H1 (cell line): Measurements from ENCODE around the gene KLF13. TPM values are rescaled to one million over a fixed set of nuclear protein-coding genes. Genes with fewer than 3 reads are reported as not detected.

ENCODE experiments used
- CTCF ChIA-PET: fragments of 300-600 bp; sonication (Branson Sonifier 250); formaldehyde crosslinking; loops from one replicate; lab custom pipeline; 2021; ENCODE audit not compliant: partially characterized antibody; lab: Charles Lee
- POLR2A ChIA-PET: fragments of 300-600 bp; sonication (Branson Sonifier 250); formaldehyde crosslinking; loops from one replicate; lab custom pipeline; 2021; ENCODE audit warnings: inconsistent platforms; ENCODE audit not compliant: partially characterized antibody; lab: Charles Lee
- DNase-seq, 2 experiments: peaks; one replicate each; pipeline versions ENCODE4 v3.0.0 to v3.0.0-alpha.2; 2010 to 2022; ENCODE audit warnings: low spot score in 2 of 2, low read depth in 1 of 2, mixed read lengths in 1 of 2
- FAIRE-seq: peaks from 2 replicates; lab custom pipeline; 2011; peaks lifted over from hg19 to GRCh38; lab: Jason Lieb, UNC
- H2AFZ ChIP-seq: 2 replicates; pipeline ENCODE4 v1.8.1; 2012; ENCODE audit warnings: low read length, inconsistent platforms
- H2AK5ac ChIP-seq: 2 replicates; pipeline ENCODE4 v1.6.1; 2013; ENCODE audit warnings: low read depth, low read length
- H2BK120ac ChIP-seq: replicated peaks from 2 replicates; pipeline ENCODE3; 2013; ENCODE audit warnings: low read depth, low read length, inconsistent platforms
- H2BK12ac ChIP-seq: 2 replicates; pipeline ENCODE4 v1.6.1; 2013; ENCODE audit warnings: low read depth, low read length
- H2BK15ac ChIP-seq: 2 replicates; pipeline ENCODE4 v1.6.1; 2013; ENCODE audit warnings: low read length
- H2BK20ac ChIP-seq: 2 replicates; pipeline ENCODE4 v1.6.1; 2013; ENCODE audit warnings: low read length
- H2BK5ac ChIP-seq: 2 replicates; pipeline ENCODE4 v1.6.1; 2013; ENCODE audit warnings: low read depth, low read length
- H3K14ac ChIP-seq: 2 replicates; pipeline ENCODE4 v1.6.1; 2013; ENCODE audit warnings: inconsistent platforms; ENCODE audit not compliant: insufficient read length
- H3K18ac ChIP-seq: 2 replicates; pipeline ENCODE4 v1.6.1; 2013; ENCODE audit warnings: low read length; ENCODE audit errors: extremely low read depth
- H3K23ac ChIP-seq: 2 replicates; pipeline ENCODE4 v1.6.1; 2013; ENCODE audit warnings: inconsistent platforms; ENCODE audit not compliant: insufficient read length
- H3K23me2 ChIP-seq: 2 replicates; pipeline ENCODE4 v1.6.1; 2013; ENCODE audit warnings: low read depth, low read length
- H3K27ac ChIP-seq: 2 replicates; pipeline ENCODE4 v1.6.1; 2011; ENCODE audit warnings: low read depth, low read length, inconsistent platforms
- H3K27me3 ChIP-seq, 4 experiments: replicated peaks in 1 of 4; 1 replicate in 1 of 4; 2 replicates in 3 of 4; pipeline versions ENCODE4 v1.6.1 to v1.8.1; 2011 to 2013; ENCODE audit warnings: low read length in 3 of 4, mild to moderate bottlenecking in 3 of 4, inconsistent platforms in 2 of 4, mixed read lengths in 2 of 4, moderate library complexity in 1 of 4; ENCODE audit not compliant: control insufficient read depth in 3 of 4, insufficient read depth in 3 of 4; ENCODE audit errors: extremely low read depth in 1 of 4
- H3K36me3 ChIP-seq, 4 experiments: 2 replicates each; pipeline versions ENCODE4 v1.6.1 to v1.8.1; 2011 to 2013; ENCODE audit warnings: mild to moderate bottlenecking in 4 of 4, low read length in 3 of 4, moderate library complexity in 2 of 4, control low read depth in 1 of 4, inconsistent platforms in 1 of 4; ENCODE audit not compliant: insufficient read depth in 4 of 4, control insufficient read depth in 2 of 4
- H3K4ac ChIP-seq: replicated peaks from 2 replicates; pipeline ENCODE3; 2013; ENCODE audit warnings: low read length, low read depth, mixed read lengths, inconsistent platforms; ENCODE audit not compliant: insufficient read length
- H3K4me1 ChIP-seq, 4 experiments: replicated peaks in 1 of 4; 1 replicate in 1 of 4; 2 replicates in 3 of 4; pipeline versions ENCODE4 v1.6.1 to v1.8.1; 2011 to 2013; ENCODE audit warnings: low read length in 3 of 4, inconsistent platforms in 2 of 4, mixed read lengths in 1 of 4; ENCODE audit not compliant: insufficient read depth in 4 of 4, control insufficient read depth in 3 of 4
- H3K4me2 ChIP-seq, 2 experiments: 2 replicates each; pipeline versions ENCODE4 v1.6.1 to v1.8.1; 2011 to 2013; ENCODE audit warnings: low read depth in 2 of 2, low read length in 2 of 2, control low read depth in 1 of 2, inconsistent platforms in 1 of 2, mild to moderate bottlenecking in 1 of 2; ENCODE audit not compliant: insufficient read depth in 1 of 2
- H3K4me3 ChIP-seq, 4 experiments: fragments of 200-600, 300-600 bp in 1 of 4; sonication (generic), shearing (Covaris generic), sonication (Bioruptor Twin) in 1 of 4; 2 replicates each; pipeline versions ENCODE4 v1.5.1 to v1.8.1; 2011 to 2016; ENCODE audit warnings: low read length in 4 of 4, low read depth in 3 of 4, control low read depth in 2 of 4, inconsistent platforms in 2 of 4, mild to moderate bottlenecking in 2 of 4, mixed read lengths in 1 of 4, moderate library complexity in 1 of 4; ENCODE audit not compliant: insufficient read depth in 2 of 4; ENCODE audit errors: extremely low read depth in 1 of 4
- H3K56ac ChIP-seq: replicated peaks from 2 replicates; pipeline ENCODE3; 2013; ENCODE audit warnings: low read depth, mild to moderate bottlenecking, mixed read lengths, low read length, inconsistent platforms; ENCODE audit not compliant: insufficient read length
- H3K79me1 ChIP-seq: 2 replicates; pipeline ENCODE4 v1.6.1; 2013; ENCODE audit warnings: low read depth, low read length, control low read depth
- H3K79me2 ChIP-seq, 2 experiments: 2 replicates each; pipeline versions ENCODE4 v1.6.1 to v1.8.1; 2012 to 2013; ENCODE audit warnings: low read length in 2 of 2, mild to moderate bottlenecking in 2 of 2, inconsistent platforms in 1 of 2; ENCODE audit not compliant: insufficient read depth in 2 of 2, control insufficient read depth in 1 of 2
- H3K9ac ChIP-seq, 4 experiments: replicated peaks in 1 of 4; 1 replicate in 1 of 4; 2 replicates in 3 of 4; pipeline versions ENCODE4 v1.6.1 to v1.8.1; 2011 to 2013; ENCODE audit warnings: low read depth in 3 of 4, low read length in 3 of 4, control low read depth in 2 of 4, mild to moderate bottlenecking in 2 of 4, moderate library complexity in 2 of 4, inconsistent platforms in 1 of 4; ENCODE audit errors: extremely low read depth in 1 of 4
- H3K9me3 ChIP-seq, 2 experiments: 2 replicates each; pipeline versions ENCODE4 v1.6.1 to v1.8.1; 2012 to 2013; ENCODE audit warnings: mild to moderate bottlenecking in 2 of 2, moderate library complexity in 2 of 2, control low read depth in 1 of 2, inconsistent platforms in 1 of 2, low read depth in 1 of 2, low read length in 1 of 2, mixed read lengths in 1 of 2; ENCODE audit not compliant: insufficient read depth in 2 of 2
- H4K20me1 ChIP-seq, 2 experiments: replicated peaks in 1 of 2; 2 replicates each; pipeline versions ENCODE3 to v1.8.1; 2011 to 2013; ENCODE audit warnings: inconsistent platforms in 2 of 2, low read length in 2 of 2, mild to moderate bottlenecking in 1 of 2; ENCODE audit not compliant: insufficient read depth in 2 of 2, control insufficient read depth in 1 of 2
- H4K5ac ChIP-seq: 2 replicates; pipeline ENCODE4 v1.6.1; 2013; ENCODE audit warnings: low read length, low read depth, mixed read lengths, inconsistent platforms; ENCODE audit not compliant: insufficient read length
- H4K8ac ChIP-seq: 2 replicates; pipeline ENCODE4 v1.8.0; 2013; ENCODE audit warnings: mild to moderate bottlenecking, moderate library complexity, low read length, inconsistent platforms; ENCODE audit not compliant: insufficient read depth; ENCODE audit errors: extremely low read depth
- H4K91ac ChIP-seq: replicated peaks from 2 replicates; pipeline ENCODE3; 2013; ENCODE audit warnings: low read length, mixed read lengths, inconsistent platforms; ENCODE audit not compliant: insufficient read length
- CHD2 ChIP-seq: IDR thresholded peaks from 2 replicates; pipeline ENCODE4 v1.6.1; 2012; ENCODE audit warnings: low read length, improper control_type of control experiment
- WGBS, 2 experiments: shearing (Covaris generic) in 1 of 2; methylation state at CpG; one replicate each; pipeline versions ENCODE4 v1.1.6 to v1.1.7; 2013 to 2015; ENCODE audit warnings: low lambda C conversion rate in 2 of 2, mixed read lengths in 2 of 2, inconsistent platforms in 1 of 2, low coverage in 1 of 2, missing lambda C conversion rate in 1 of 2; ENCODE audit not compliant: insufficient replicate concordance in 2 of 2, insufficient coverage in 1 of 2, insufficient read length in 1 of 2; ENCODE audit errors: extremely low coverage in 1 of 2, missing lambda C conversion rate in 1 of 2; 5-methylcytosine and 5-hydroxymethylcytosine counted together
- polyA plus RNA-seq, 7 experiments: library from polyadenylated mRNA; depleted of rRNA in 3 of 7; stranded (reverse) in 5 of 7; unstranded in 2 of 7; fragments of >200 nt in 5 of 7; fragments of 200-250 nt in 2 of 7; gene quantifications; 1 replicate in 5 of 7; 2 replicates in 1 of 7; 4 replicates in 1 of 7; pipeline versions ENCODE4 v1.2.1 to v1.2.3, GENCODE V29; 2011 to 2013; ENCODE audit warnings: missing spikeins in 2 of 7, mixed read lengths in 2 of 7
- total RNA-seq: library from RNA; stranded (reverse); fragmentation: NEBNext Ultra II Directional; extraction: Animal tissue kit (Norgen Biotek cat#: 25700); gene quantifications from 2 replicates; pipeline ENCODE4 v1.2.1, GENCODE V29; 2021

The KLF13 gene
- total and polyA plus RNA-seq, 2 of the 8 experiments (the other 6 are each of a cell fraction or from before 2014, with no cell fraction given): 18.3 to 33.4 TPM

DNA sequence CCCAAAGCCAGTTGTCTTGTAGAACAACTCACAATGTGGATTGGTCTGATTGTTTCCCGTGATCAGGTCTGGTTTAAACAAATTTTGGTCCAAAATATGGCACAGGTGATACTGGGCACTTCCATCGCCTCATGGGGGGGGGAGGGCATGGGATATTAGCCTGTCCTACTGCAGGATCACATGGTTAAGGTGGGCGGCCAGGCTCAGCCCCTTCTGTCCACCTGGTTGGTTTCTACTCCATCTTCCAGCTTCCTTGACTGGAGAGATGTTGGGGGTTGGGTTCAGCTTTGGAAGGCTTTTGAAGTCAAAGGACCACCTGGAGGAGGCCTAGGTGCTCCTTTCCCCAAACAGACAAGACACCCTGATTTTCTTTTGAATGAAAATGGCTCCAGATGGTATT lies 7.2 kb downstream of the KLF13 start:
- Histone ChIP-seq H4K5ac (no peak overlapping the region), H2BK5ac (no peak overlapping the region), H3K18ac (no peak overlapping the region), H2BK15ac (no peak overlapping the region), H3K4ac (no peak overlapping the region), H3K79me2 (peaks cover 15 to 90% of the 10 kb centered on the region in 2 experiments), H2AFZ (no peak overlapping the region), H3K4me1 (peaks cover 3 to 23% (median 7%) of the 10 kb centered on the region in 4 experiments), H3K36me3 (no peaks in the 10 kb centered on the region), H3K9ac (no peak overlapping the region), H3K9me3 (no peaks in the 10 kb centered on the region), H2BK12ac (no peak overlapping the region), H4K91ac (no peak overlapping the region), H3K27me3 (no peaks in the 10 kb centered on the region), H3K27ac (no peak overlapping the region), H3K23me2 (peaks cover 5% of the 10 kb centered on the region; the same call in 1 of the 2 replicates), H2BK120ac (no peak overlapping the region), H3K23ac (no peak overlapping the region), H3K56ac (no peak overlapping the region), H2BK20ac (no peak overlapping the region), H3K4me3 (no peak overlapping the region), H4K20me1 (peaks cover 42 to 58% of the 10 kb centered on the region in 2 experiments), H3K79me1 (peaks cover 29% of the 10 kb centered on the region), H2AK5ac (no peak overlapping the region), H3K14ac (no peak overlapping the region), H4K8ac (no peak overlapping the region), H3K4me2 (no peak overlapping the region)
- 75% methylated on average over 2 of the region's 3 CpGs; no CpG with 5 or more reads in 1 of the 2 experiments for WGBS, 2 experiments
- no peak for TF ChIP-seq CHD2
- no peak for DNase-seq
- no peak for FAIRE-seq
- CTCF ChIA-PET: interaction anchor here (1.1 to 1.6 kb wide), 3 partner anchors 41 to 166 kb away, joined by 3 to 4 read pairs (median 4); no protein-coding TSS in a partner anchor
- POLR2A ChIA-PET: interaction anchor here (0.8 kb wide), 1 partner anchor 25 kb away, joined by 3 read pairs; no protein-coding TSS in a partner anchor
